H9 (cell line): ENCODE results near the gene MRPS34. TPM values are rescaled to one million over a fixed set of nuclear protein-coding genes. Genes with fewer than 3 reads are reported as not detected.

ENCODE experiments used
- DNase-seq: peaks from one replicate; pipeline ENCODE4 v3.0.0-alpha.2; 2017
- H2AFZ ChIP-seq: one replicate; pipeline ENCODE4 v1.6.1; 2013; ENCODE audit warnings: mild to moderate bottlenecking, low read length, control low read depth, moderate library complexity
- H2AK5ac ChIP-seq: 2 replicates; pipeline ENCODE4 v1.6.1; 2013; ENCODE audit warnings: low read length, control low read depth, mixed read lengths; ENCODE audit not compliant: insufficient read length
- H2BK120ac ChIP-seq: one replicate; pipeline ENCODE4 v1.6.1; 2013; ENCODE audit warnings: low read depth, mild to moderate bottlenecking, low read length, control low read depth, inconsistent platforms; ENCODE audit not compliant: poor library complexity, severe bottlenecking
- H2BK12ac ChIP-seq: 2 replicates; pipeline ENCODE4 v1.6.1; 2013; ENCODE audit warnings: low read length, control low read depth, mixed read lengths, low read depth; ENCODE audit not compliant: insufficient read length
- H2BK15ac ChIP-seq: 2 replicates; pipeline ENCODE4 v1.6.1; 2013; ENCODE audit warnings: low read depth, low read length, control low read depth
- H2BK20ac ChIP-seq: one replicate; pipeline ENCODE4 v1.6.1; 2013; ENCODE audit warnings: low read depth, mild to moderate bottlenecking, low read length, control low read depth, inconsistent platforms; ENCODE audit not compliant: poor library complexity, severe bottlenecking
- H2BK5ac ChIP-seq: 2 replicates; pipeline ENCODE4 v1.6.1; 2013; ENCODE audit warnings: low read length, control low read depth, mixed read lengths; ENCODE audit not compliant: insufficient read length
- H3K14ac ChIP-seq: 2 replicates; pipeline ENCODE4 v1.6.1; 2013; ENCODE audit warnings: low read length, control low read depth; ENCODE audit not compliant: insufficient read depth
- H3K18ac ChIP-seq: 2 replicates; pipeline ENCODE4 v1.6.1; 2013; ENCODE audit warnings: low read depth, mild to moderate bottlenecking, mixed read lengths, low read length, control low read depth; ENCODE audit not compliant: insufficient read length
- H3K23ac ChIP-seq: 2 replicates; pipeline ENCODE4 v1.6.1; 2013; ENCODE audit warnings: low read length, control low read depth, mixed read lengths, low read depth; ENCODE audit not compliant: insufficient read length
- H3K23me2 ChIP-seq: 2 replicates; pipeline ENCODE4 v1.6.1; 2013; ENCODE audit warnings: low read depth, mild to moderate bottlenecking, mixed read lengths, low read length, control low read depth; ENCODE audit not compliant: insufficient read length, poor library complexity, severe bottlenecking
- H3K27ac ChIP-seq: 2 replicates; pipeline ENCODE4 v1.5.1; 2013; ENCODE audit warnings: low read length, control low read depth, mixed read lengths, low read depth; ENCODE audit not compliant: insufficient read length
- H3K27me3 ChIP-seq: 2 replicates; pipeline ENCODE4 v1.6.1; 2013; ENCODE audit warnings: low read length, control low read depth, inconsistent platforms; ENCODE audit not compliant: insufficient read depth
- H3K4ac ChIP-seq: 2 replicates; pipeline ENCODE4 v1.6.1; 2013; ENCODE audit warnings: low read depth, mild to moderate bottlenecking, control low read depth, inconsistent platforms, low read length, moderate library complexity
- H3K4me1 ChIP-seq: 2 replicates; pipeline ENCODE4 v1.6.1; 2013; ENCODE audit warnings: low read length, control low read depth, inconsistent platforms; ENCODE audit not compliant: insufficient read depth
- H3K4me2 ChIP-seq: 2 replicates; pipeline ENCODE4 v1.6.1; 2013; ENCODE audit warnings: low read length, control low read depth, mixed read lengths; ENCODE audit not compliant: insufficient read length, insufficient read depth
- H3K56ac ChIP-seq: 2 replicates; pipeline ENCODE4 v1.6.1; 2013; ENCODE audit warnings: low read depth, mild to moderate bottlenecking, mixed read lengths, low read length, control low read depth; ENCODE audit not compliant: insufficient read length
- H3K79me1 ChIP-seq: 2 replicates; pipeline ENCODE4 v1.6.1; 2013; ENCODE audit warnings: low read depth, mild to moderate bottlenecking, moderate library complexity, low read length, control low read depth, inconsistent platforms; ENCODE audit not compliant: insufficient read depth, poor library complexity, severe bottlenecking
- H3K79me2 ChIP-seq: 2 replicates; pipeline ENCODE4 v1.6.1; 2013; ENCODE audit warnings: low read length, control low read depth, inconsistent platforms; ENCODE audit not compliant: insufficient read depth
- H3K9ac ChIP-seq: 2 replicates; pipeline ENCODE4 v1.6.1; 2013; ENCODE audit warnings: low read length, control low read depth, mixed read lengths; ENCODE audit not compliant: insufficient read length; ENCODE audit errors: extremely low read depth
- H3K9me3 ChIP-seq: one replicate; pipeline ENCODE4 v1.6.1; 2013; ENCODE audit warnings: low read depth, low read length, inconsistent platforms; ENCODE audit not compliant: control insufficient read depth
- H3T11ph ChIP-seq: one replicate; pipeline ENCODE4 v1.6.1; 2013; ENCODE audit warnings: mild to moderate bottlenecking, low read length, control low read depth, inconsistent platforms
- H4K20me1 ChIP-seq: one replicate; pipeline ENCODE4 v1.6.1; 2013; ENCODE audit not compliant: control insufficient read depth, insufficient read length, insufficient read depth
- H4K5ac ChIP-seq: 2 replicates; pipeline ENCODE4 v1.6.1; 2013; ENCODE audit warnings: low read depth, mild to moderate bottlenecking, mixed read lengths, low read length, control low read depth; ENCODE audit not compliant: insufficient read length
- H4K8ac ChIP-seq: replicated peaks from 2 replicates; pipeline ENCODE4 v1.6.1; 2013; ENCODE audit warnings: low read length, control low read depth, mixed read lengths, low read depth; ENCODE audit not compliant: insufficient read length
- H4K91ac ChIP-seq: 2 replicates; pipeline ENCODE4 v1.6.1; 2013; ENCODE audit warnings: low read depth, mild to moderate bottlenecking, moderate library complexity, mixed read lengths, low read length, control low read depth; ENCODE audit not compliant: insufficient read length
- H3K27ac Mint-ChIP-seq, 3 experiments: 2 replicates in 2 of 3; 3 replicates in 1 of 3; pipeline ENCODE4 v1.8.0; 2020 to 2021; ENCODE audit warnings: mixed read lengths in 3 of 3, mild to moderate bottlenecking in 1 of 3, moderate library complexity in 1 of 3
- H3K27me3 Mint-ChIP-seq: 2 replicates; pipeline ENCODE4 v1.8.0; 2021; ENCODE audit warnings: low read depth, mild to moderate bottlenecking, moderate library complexity, mixed read lengths
- H3K36me3 Mint-ChIP-seq, 3 experiments: 2 replicates in 2 of 3; 3 replicates in 1 of 3; pipeline ENCODE4 v1.8.0; 2020 to 2021; ENCODE audit warnings: low read depth in 3 of 3, mixed read lengths in 3 of 3; ENCODE audit not compliant: insufficient read depth in 1 of 3
- H3K4me1 Mint-ChIP-seq, 2 experiments: 2 replicates each; pipeline ENCODE4 v1.8.0; 2020; ENCODE audit warnings: mixed read lengths in 2 of 2
- H3K4me3 Mint-ChIP-seq, 2 experiments: 2 replicates in 1 of 2; 3 replicates in 1 of 2; pipeline ENCODE4 v1.8.0; 2020 to 2021; ENCODE audit warnings: mild to moderate bottlenecking in 2 of 2, mixed read lengths in 2 of 2, moderate library complexity in 1 of 2
- H3K9me3 Mint-ChIP-seq, 2 experiments: 2 replicates in 1 of 2; 3 replicates in 1 of 2; pipeline ENCODE4 v1.8.0; 2020; ENCODE audit warnings: mild to moderate bottlenecking in 2 of 2, mixed read lengths in 2 of 2, moderate library complexity in 1 of 2
- CTCF ChIP-seq: fragments of 200-600 bp; sonication (generic); conservative IDR thresholded peaks from 3 replicates; pipeline ENCODE4 v1.8.0; 2021; ENCODE audit warnings: antibody characterized with exemption, mild to moderate bottlenecking
- WGBS: extraction: QIAGEN DNeasy Blood & Tissue Kit; methylation state at CpG from one replicate; pipeline ENCODE4 v1.1.7; 2013; ENCODE audit warnings: missing lambda C conversion rate, low lambda C conversion rate, mixed read lengths; ENCODE audit not compliant: insufficient read length; ENCODE audit errors: extremely low coverage; 5-methylcytosine and 5-hydroxymethylcytosine counted together
- total RNA-seq: library from RNA; stranded (reverse); gene quantifications from 2 replicates; pipeline ENCODE4 v1.2.1, GENCODE V29; 2021

Gene MRPS34
- total RNA-seq, 1 experiment from 2014 or later = 205 TPM

- H3K9ac ChIP-seq = peak overlapping the region; percentile 39
Measured at GRCh38 chr16:1770328-1771187, 2.4 kb downstream of the MRPS34 start.

More at GRCh38 chr16:1770328-1771187, 2.4 kb downstream of the MRPS34 start:
- Mint-ChIP-seq H3K4me3 (peak overlapping the region; percentile 95 to 98), H3K36me3 (peaks cover 11 to 42% (median 34%) of the 10 kb centered on the region in 3 experiments; a peak in 6 of 7 replicates), H3K27me3 (no peaks in the 10 kb centered on the region; the same call in 1 of the 2 replicates), H3K27ac (peak overlapping the region in 2 of 3 experiments; percentile 90; a peak in 5 of 7 replicates), H3K4me1 (peaks cover 3 to 19% of the 10 kb centered on the region in 2 experiments), H3K9me3 (no peaks in the 10 kb centered on the region)
- no peak overlapping the region for H4K5ac ChIP-seq
- no peak for TF ChIP-seq CTCF
- H3K56ac ChIP-seq = no peak overlapping the region
- H4K91ac ChIP-seq = no peak overlapping the region
- DNase-seq = peak; percentile 77
- peaks cover 9% of the 10 kb centered on the region for H3K23me2 ChIP-seq
- H2BK15ac ChIP-seq = no peak overlapping the region
- peak overlapping the region; percentile 47 for H3K4me2 ChIP-seq
- no peak overlapping the region for H2BK12ac ChIP-seq
- H3K4me1 ChIP-seq = no peaks in the 10 kb centered on the region
- no peak overlapping the region for H3T11ph ChIP-seq
- H3K18ac ChIP-seq = peak overlapping the region; percentile 44
- peaks cover 5% of the 10 kb centered on the region for H3K79me1 ChIP-seq
- H2BK20ac ChIP-seq = no peak overlapping the region
- H3K23ac ChIP-seq = no peak overlapping the region
- no peak overlapping the region for H4K8ac ChIP-seq
- no peaks in the 10 kb centered on the region for H4K20me1 ChIP-seq
- no peak overlapping the region for H2AFZ ChIP-seq
- H3K4ac ChIP-seq = no peak overlapping the region
- no peak overlapping the region for H2AK5ac ChIP-seq
- WGBS = no CpG with 5 or more reads among the region's 81 CpGs
- H3K27ac ChIP-seq = no peak overlapping the region
- no peaks in the 10 kb centered on the region for H3K9me3 ChIP-seq
- no peaks in the 10 kb centered on the region for H3K27me3 ChIP-seq
- H3K79me2 ChIP-seq = no peaks in the 10 kb centered on the region; the same call in 1 of the 2 replicates
- no peak overlapping the region for H2BK5ac ChIP-seq
- H3K14ac ChIP-seq = peak overlapping the region; percentile 39; the same call in 1 of the 2 replicates
- no peak overlapping the region for H2BK120ac ChIP-seq
